GM18868 (cell line): Measurements from ENCODE around the gene ITGAD.

ENCODE experiments used
- ATAC-seq: cut with Tn5 transposase; IDR thresholded peaks from one replicate; pipeline ENCODE4 v1.9.1; 2021; ENCODE audit warnings: mild to moderate bottlenecking, moderate library complexity; ENCODE audit not compliant: unreplicated experiment

Gene ITGAD

DNA sequence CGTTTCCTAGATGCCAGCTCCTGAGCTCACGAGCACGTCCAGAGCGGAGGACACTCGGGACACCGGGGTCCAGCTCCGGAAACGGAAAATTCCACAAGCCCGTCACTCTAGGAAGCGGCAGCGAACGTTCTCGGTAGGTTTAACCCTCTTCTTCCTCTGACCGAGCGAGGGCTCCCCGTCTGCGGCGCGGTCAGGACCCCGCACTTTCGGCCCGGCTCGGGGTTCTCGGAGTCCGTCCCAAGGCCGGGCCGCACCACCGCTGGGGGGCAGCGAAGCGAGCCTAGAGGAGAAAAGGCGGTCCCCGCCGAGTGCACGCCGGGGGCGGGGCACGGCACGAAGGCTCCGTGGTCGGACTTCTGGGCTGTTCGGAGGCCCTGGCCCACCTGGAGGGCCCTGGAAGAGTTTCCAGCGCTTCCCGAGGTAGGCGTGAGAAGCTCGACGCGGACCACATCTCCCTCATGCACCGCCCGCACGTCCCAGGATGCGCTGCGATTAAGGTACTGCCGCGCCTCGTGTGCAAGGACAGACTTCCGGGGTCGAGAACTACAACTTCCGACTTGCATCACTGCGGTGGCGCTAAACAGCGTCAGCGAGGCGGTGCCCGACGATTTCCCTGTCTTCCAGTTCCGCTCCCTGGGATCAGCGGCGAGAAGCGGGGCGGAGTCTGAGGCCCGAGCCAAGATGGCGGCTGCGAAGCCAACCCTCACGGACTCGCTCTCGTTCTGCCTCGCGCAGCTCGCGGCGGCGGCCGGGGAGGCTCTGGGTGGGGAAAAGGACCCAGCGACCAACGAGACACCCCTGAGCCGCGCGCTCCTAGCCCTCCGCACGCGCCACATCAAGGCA, 65.9 kb downstream of the ITGAD start, which contains the start of gene ARMC5:
Gene ARMC5, plus strand, starts transcription at position 658 of the 843 bp plus-strand sequence. Its CDS starts 24 bp downstream, at position 682.
- peak; percentile 71 for ATAC-seq

GRCh38 chr16:31459687-31460581, 66.8 kb downstream of the ITGAD start:
- ATAC-seq = peak; percentile 70

- ATAC-seq = no peak
Measured at GRCh38 chr16:31460582-31461002, 67.5 kb downstream of the ITGAD start.

DNA sequence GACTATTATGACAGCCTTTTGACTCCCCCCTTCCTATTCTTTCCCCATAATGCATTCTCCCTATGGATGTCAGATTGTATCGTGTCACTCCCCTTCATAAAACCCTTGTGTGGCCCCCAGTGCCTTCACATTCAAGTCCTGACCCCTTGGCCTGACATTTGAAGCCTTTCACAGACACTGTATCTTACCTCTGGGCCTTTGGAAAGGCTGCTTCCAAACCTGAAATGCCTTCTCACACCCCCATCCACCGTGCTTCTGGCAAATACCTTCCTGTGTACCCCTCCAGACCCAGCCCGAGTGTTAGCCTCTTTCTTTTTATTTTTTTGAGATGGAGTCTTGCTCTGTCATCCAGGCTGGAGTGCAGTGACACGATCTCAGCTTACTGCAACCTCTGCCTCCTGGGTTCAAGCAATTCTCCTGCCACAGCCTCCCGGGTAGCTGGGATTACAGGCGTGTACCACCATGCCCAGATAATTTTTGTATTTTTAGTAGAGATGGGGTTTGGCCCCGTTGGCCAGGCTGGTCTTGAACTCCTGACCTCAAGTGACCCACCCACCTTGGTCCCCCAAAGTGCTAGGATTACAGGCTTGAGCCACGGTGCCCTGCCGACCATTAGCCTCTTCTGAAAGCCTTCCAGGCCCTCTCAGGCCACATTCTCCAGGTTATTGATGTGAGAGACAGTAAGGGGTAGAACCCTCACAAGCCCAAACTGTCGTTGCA, 68.2 kb downstream of the ITGAD start:
- ATAC-seq = no peak

- no peak for ATAC-seq
Measured at GRCh38 chr16:31461921-31462804, 69.0 kb downstream of the ITGAD start.

DNA sequence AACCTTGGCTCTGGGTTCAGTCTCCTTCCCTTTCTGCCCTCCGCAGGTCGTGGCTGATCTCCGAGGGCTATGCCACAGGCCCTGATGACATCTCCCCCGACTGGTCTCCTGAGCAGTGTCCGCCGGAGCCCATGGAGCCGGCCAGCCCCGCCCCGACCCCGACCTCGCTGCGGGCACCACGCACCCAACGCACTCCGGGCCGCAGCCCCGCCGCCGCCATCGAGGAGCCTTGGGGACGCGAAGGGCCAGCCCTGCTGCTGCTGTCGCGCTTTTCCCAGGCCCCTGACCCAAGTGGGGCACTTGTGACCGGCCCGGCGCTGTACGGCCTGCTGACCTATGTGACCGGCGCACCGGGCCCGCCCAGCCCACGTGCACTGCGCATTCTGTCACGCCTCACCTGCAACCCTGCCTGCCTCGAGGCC, 71.2 kb downstream of the ITGAD start:
- ATAC-seq = no peak

- no peak for ATAC-seq
Measured at GRCh38 chr16:31464781-31465260, 71.7 kb downstream of the ITGAD start.

- ATAC-seq = no peak
Measured at GRCh38 chr16:31465788-31466370, 72.7 kb downstream of the ITGAD start.

DNA sequence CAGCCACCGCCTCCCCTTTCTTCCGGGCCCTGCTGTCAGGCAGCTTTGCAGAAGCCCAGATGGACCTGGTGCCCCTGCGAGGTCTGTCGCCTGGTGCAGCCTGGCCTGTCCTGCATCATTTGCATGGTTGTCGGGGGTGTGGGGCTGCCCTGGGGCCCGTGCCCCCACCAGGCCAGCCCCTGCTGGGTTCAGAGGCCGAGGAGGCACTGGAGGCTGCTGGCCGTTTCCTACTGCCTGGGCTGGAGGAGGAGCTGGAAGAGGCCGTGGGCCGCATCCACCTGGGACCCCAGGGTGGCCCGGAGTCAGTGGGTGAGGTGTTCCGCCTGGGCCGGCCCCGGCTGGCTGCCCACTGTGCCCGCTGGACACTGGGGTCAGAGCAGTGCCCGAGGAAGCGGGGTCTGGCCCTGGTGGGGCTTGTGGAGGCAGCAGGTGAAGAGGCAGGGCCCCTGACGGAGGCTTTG, 73.3 kb downstream of the ITGAD start:
- no peak for ATAC-seq

- ATAC-seq = no peak
Measured at GRCh38 chr16:31467151-31467773, 74.1 kb downstream of the ITGAD start.

DNA sequence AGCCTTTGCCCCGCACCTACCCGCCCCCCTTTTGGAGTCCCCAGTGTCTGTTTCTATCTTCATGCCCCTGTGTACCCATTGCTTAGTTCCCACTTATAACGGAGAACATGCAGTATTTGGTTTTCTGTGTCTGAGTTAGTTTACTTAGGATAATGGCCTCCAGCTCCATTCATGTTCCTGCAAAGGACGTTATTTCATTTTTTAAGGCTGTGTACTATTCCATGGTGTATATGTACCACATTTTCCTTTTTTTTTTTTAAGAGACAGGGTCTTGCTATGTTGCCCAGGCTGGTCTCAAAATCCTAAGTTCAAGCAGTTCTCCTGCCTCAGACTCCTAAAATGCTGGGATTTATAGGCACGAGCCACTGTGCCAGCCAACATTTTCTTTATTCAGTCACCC, 74.7 kb downstream of the ITGAD start:
- no peak for ATAC-seq

GRCh38 chr16:31470615-31471014, 77.5 kb downstream of the ITGAD start:
- no peak for ATAC-seq

DNA sequence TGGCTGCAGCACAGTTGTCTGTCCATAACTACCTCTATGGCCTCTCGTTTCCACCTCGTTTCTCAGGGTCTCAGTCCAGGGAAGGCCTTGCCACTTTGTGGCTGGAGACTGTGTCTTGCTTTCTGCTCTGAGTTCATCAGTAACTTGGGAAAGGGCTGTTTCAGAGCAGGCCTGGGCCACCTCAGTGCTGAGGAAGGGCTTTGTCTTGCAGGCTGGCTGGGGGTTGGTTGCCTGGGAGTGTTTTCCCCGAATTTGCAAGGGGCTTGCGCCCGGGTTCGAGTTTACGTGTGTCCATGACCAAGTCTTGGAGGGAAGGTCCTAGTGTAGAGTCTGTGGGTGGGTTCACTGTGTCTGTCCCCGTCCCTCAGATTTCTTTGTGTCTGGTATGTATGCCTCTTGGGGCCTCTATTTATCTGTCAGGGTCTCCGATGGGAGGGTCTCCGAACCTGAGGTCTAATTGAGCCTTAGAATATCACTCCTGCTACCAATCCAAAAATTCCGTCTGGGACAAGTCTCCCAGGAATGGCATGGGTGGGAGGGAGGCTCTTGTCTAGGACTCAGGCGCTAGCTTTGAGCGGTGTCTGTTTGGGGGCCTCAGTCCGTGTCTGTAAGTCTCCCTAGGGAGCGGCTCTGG, 78.2 kb downstream of the ITGAD start:
- no peak for ATAC-seq

DNA sequence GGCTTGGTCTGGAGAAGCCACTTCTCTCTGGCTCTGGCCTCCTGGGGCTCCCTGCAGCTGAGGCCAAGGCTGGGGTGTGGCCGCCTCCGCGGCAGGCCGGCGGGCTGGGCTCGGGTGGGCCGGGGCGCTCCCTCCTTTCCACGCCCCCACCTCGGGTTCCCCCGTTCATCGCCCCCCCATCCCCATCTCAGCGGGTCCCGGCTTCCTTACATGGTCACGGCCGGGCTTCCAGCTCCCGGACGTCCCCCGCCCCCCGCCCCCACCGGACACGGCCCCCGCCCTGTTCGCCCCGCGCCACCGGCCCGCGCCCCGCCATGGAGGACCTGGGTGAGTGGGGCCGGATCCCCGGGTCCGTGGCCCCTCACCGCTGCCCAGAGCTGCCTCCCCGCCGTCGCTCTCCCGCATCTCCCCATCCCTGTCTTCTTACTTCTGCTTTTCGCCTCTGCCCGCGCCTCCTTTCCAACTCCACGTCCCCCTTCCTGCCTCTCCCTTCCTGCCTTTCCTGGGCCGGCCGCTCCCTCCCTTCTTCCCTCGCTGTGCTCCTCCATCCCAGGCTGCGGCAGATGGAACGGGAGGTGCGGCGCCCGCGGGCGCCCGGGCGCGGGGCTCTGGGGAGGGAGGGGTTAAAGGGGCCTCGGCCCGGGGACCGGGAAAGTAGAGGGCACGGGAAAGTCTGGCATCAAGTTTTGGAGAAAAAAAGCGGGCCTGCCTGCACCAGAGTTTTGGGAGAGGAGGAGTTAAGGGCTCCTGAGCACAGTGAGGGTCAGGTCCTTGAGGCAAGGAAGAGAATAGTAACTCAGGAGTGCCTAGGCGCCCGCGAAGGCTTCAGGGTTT, 79.0 kb downstream of the ITGAD start, which contains the start of gene TGFB1I1:
Gene TGFB1I1, plus strand, starts transcription at position 278 of the 834 bp plus-strand sequence. Its CDS starts 37 bp downstream, at position 315.
- no peak for ATAC-seq

- ATAC-seq = no peak
Measured at GRCh38 chr16:31472709-31473203, 79.6 kb downstream of the ITGAD start.

- ATAC-seq = no peak
Measured at GRCh38 chr16:31473264-31473984, 80.3 kb downstream of the ITGAD start.
